ENCODE measurements around the gene PCNX2.

GRCh38 chr1:232986527-232986922 is 309.0 kb downstream of the PCNX2 start:
- TF ChIP-seq CTCF (conservative IDR thresholded peaks at IDR 0.05) (no peak), EZH2 (IDR thresholded peaks at IDR 0.05; ENCODE audit: low read depth) (no peak)

All from PC-9 (cell line).